Measurements from ENCODE around the gene FAM162A.

The FAM162A gene

DNA sequence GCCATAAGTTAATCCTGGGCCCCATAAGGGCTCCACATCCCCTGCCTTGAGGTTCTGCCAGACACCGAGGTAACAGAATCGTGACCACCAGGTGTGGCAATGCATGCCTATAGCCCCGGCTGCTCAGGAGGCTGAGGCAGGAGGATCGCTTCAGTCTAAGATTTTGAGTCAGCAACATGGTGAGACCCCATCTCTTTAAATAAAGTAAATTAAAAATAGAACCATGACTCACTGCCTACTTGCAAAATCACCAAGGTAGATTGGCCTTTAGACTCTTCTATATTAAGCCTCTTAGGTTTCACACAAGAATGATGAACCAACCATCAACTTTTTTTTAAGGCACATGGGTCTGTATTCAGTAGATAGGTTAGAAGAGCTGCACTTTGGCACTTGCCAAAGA, 22.2 kb downstream of the FAM162A start:
- FAIRE-seq (no peak), DNase-seq (ENCODE audit: insufficient read length, low spot score) (no peak)
- no peak for TF ChIP-seq CTCF (IDR thresholded peaks at IDR 0.05; ENCODE audit: insufficient read depth, missing control alignments)

DNA sequence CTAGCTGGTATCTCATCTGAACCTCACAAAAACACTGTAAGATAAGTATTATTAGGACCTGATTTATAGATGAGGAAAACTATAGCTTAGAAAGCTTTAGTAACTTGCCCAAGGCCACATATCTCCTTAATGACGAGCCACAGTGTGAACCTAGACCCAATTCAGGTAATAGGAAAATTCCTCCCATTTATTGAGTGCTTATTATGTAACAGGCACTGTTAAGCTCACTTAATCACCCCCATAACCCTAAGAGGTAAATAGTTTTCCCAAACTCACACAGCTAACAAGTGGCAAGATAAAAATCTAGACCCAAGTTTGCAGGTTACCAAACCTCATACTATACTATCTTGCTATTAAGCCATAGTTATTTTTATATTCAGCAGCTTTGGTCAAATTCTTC, 24.0 kb downstream of the FAM162A start:
- FAIRE-seq: no peak

GRCh38 chr3:122409446-122409845, 25.5 kb downstream of the FAM162A start:
- no peak for DNase-seq (ENCODE audit: insufficient read length, low spot score)
- no peak for TF ChIP-seq CTCF (IDR thresholded peaks at IDR 0.05; ENCODE audit: insufficient read depth, missing control alignments)
- no peak for FAIRE-seq

More for the DNA sequence above, 24.0 kb downstream of the FAM162A start:
- no peak for DNase-seq (ENCODE audit: insufficient read length, low spot score)
- TF ChIP-seq CTCF (IDR thresholded peaks at IDR 0.05; ENCODE audit: insufficient read depth, missing control alignments): no peak

DNA sequence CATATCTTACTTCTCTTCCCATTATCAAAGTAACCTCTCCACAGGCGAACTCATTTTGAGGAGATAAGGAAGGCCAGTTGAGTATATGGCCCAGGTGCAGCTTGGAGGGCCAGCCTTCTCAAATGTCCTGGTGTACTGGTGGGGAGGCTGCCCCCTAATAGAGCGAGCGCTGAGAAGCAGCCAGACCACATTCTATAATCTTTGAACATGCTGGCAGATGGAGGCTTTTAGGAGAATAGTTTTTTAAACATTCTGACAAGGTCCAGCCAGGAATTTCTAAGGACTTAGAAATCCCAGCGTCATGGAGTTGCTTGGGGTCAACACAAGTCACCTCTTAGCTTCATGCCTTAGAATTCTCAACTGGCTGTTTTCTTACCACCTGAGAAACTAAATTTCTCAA, 26.1 kb downstream of the FAM162A start:
- FAIRE-seq: no peak
- TF ChIP-seq CTCF (IDR thresholded peaks at IDR 0.05; ENCODE audit: insufficient read depth, missing control alignments): no peak

DNA sequence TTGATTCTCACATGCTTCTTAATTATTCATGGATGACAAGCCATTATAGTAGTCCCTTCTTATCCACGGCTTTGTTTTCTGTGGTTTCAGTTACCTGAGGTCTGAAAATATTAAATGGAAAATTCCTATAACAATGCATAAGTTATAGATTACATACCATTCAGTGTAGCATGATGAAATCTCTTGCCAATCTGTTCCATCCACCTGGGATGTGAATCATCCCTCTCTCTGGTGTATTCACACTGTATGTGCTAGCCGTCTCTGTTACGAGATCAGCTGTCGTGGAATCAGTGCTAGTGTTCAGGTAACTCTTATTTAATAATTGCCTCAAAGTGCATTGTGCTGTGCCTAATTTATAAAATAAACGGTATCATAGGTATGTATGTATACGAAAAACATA, 26.7 kb downstream of the FAM162A start:
- FAIRE-seq (no peak), DNase-seq (ENCODE audit: insufficient read length, low spot score) (no peak)
- TF ChIP-seq CTCF (IDR thresholded peaks at IDR 0.05; ENCODE audit: insufficient read depth, missing control alignments): no peak

More for the DNA sequence above, 26.1 kb downstream of the FAM162A start:
- no peak for DNase-seq (ENCODE audit: insufficient read length, low spot score)

GRCh38 chr3:122414391-122414790, 30.4 kb downstream of the FAM162A start:
- no peak for FAIRE-seq
- TF ChIP-seq CTCF (IDR thresholded peaks at IDR 0.05; ENCODE audit: insufficient read depth, missing control alignments): no peak
- DNase-seq (ENCODE audit: insufficient read length, low spot score): no peak

DNA sequence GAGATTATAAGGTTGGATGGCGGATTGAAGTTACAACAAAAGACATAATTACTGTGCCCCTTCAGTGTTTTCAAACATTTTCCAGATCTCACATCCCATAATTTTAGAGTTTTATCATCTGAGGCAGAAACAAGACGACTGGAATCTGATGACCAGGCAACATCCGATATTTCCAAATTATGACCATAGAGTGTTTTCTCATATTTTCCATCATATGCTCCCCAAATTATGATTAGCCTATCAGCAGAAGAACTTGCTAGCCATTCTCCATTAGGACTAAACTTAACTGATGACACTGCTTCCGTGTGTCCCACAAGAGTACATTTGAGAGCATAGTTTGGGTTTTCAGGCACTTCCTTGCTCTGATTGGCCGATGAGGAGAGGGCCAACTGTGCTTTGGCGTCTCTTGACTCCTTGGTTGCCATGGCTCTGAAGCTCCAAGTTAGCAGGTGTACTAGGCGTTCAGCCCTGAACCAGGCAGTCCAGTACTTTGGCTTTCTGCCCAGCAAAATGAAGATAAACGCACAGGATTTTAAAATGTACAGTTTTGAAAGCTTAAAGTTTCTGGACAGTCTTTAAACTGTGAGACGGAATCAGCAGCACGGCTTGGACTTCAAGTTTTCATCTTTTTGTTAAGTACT, 31.2 kb downstream of the FAM162A start:
- no peak for FAIRE-seq
- DNase-seq (ENCODE audit: insufficient read length, low spot score): no peak
- TF ChIP-seq CTCF (IDR thresholded peaks at IDR 0.05; ENCODE audit: insufficient read depth, missing control alignments): no peak

All from D721Med (cell line).